Lung microvascular endothelial cell (primary cell): ENCODE measurements around the gene MYBPC2. TPM values are rescaled to one million over a fixed set of nuclear protein-coding genes. Genes with fewer than 3 reads are reported as not detected.
A peak's percentile ranks its signal among the peaks of the same experiment; 100 is the strongest.

ENCODE experiments used
- DNase-seq, 2 donors: peaks; one replicate each; pipeline versions ENCODE4 v3.0.0 to v3.0.0-alpha.2; 2010; ENCODE audit warnings: low read depth in 2 of 2
- total RNA-seq: library from RNA; depleted of rRNA; stranded (reverse); fragments of >200 nt; gene quantifications from 2 replicates; pipeline ENCODE4 v1.2.1, GENCODE V29; 2014

MYBPC2 gene
- total RNA-seq, 1 donor from 2014 or later: not detected

GRCh38 chr19:50409347-50409746 is 23.3 kb upstream of the MYBPC2 start:
- DNase-seq: no peak

DNA sequence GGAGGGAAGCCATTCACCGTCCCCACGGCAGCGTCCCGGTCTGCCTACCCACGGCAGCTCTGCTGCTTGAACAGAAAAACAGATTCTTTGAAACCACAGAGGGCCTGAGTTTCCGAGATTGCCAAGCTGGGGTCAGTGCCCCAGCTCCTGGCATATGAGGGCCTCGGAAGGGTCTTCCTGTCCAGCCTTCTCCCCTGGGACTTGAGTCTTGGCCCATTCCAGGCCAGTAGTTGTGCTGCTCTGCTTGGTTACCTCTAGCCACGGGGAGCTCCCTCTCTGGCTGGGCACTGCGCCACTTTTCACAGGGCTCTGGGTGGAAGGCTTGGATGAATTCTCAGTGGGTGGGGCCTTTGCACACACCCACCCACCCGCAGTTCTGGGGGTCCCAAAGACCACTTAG is 22.6 kb upstream of the MYBPC2 start:
- DNase-seq: no peak

DNA sequence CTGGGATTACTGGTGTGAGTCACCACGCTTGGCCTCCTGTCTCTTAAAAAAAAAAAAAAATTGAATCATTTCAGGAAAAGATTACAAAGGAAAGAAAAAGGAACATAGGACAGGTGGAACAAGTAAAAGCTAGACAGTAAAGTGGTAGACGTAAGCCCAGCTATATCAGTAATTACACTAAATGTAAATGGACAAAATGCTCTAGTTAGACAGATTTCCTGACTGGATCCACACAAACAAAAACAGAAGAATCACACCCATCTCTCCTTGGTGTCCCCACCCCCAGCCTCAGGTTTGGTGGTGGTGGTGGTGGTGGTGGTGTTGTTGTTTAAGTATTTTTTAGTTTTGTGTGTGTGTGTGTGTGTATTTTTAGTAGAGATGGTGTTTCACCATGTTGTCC is 20.3 kb upstream of the MYBPC2 start:
- DNase-seq: no peak

GRCh38 chr19:50413096-50413495 is 19.6 kb upstream of the MYBPC2 start:
- DNase-seq: no peak

DNA sequence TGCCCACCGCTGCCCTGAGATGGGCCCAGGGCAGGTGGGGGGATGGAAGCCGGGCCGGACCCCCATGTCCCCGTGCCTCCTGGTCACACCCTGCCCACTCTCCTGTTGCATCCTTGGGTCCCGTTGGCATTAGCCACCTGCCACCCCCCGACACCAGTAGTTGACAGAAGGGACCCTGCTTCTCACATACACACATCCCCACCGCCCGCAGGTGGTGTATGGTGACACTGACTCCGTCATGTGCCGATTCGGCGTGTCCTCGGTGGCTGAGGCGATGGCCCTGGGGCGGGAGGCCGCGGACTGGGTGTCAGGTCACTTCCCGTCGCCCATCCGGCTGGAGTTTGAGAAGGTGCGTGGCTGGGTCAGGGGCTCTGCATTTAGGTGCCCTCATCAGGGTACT is 19.2 kb upstream of the MYBPC2 start:
- no peak for DNase-seq

DNA sequence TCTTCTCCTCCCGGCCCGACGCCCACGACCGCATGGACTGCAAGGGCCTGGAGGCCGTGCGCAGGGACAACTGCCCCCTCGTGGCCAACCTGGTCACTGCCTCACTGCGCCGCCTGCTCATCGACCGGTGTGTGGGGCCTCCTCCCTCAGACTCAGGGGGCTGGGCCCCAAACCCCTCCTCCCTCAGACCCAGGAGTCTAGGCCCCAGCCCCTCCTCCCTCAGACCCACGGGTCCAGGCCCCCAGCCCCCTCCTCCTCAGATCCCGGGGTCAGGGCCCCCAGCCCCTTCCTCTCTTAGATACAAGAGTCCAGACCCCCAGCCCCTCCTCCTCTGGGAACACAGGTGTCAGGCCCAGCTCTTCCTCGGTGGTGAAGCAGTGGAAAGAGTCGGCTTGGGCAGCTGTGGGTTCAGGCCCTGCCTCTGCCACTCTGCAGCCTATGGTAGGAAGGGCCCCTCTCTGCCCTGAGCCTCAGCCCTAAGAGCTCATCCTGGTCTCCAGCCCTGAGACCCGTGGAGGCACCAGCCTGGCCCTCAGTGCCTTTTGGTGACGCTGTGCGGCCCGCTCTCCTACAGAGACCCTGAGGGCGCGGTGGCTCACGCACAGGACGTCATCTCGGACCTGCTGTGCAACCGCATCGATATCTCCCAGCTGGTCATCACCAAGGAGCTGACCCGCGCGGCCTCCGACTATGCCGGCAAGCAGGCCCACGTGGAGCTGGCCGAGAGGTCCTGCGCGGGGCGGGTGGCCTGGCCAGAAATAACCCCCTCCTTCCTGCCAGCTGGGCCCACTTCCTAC is 17.6 kb upstream of the MYBPC2 start:
- peak; percentile 73 to 81 for DNase-seq

GRCh38 chr19:50415661-50416033 is 17.0 kb upstream of the MYBPC2 start:
- no peak for DNase-seq

DNA sequence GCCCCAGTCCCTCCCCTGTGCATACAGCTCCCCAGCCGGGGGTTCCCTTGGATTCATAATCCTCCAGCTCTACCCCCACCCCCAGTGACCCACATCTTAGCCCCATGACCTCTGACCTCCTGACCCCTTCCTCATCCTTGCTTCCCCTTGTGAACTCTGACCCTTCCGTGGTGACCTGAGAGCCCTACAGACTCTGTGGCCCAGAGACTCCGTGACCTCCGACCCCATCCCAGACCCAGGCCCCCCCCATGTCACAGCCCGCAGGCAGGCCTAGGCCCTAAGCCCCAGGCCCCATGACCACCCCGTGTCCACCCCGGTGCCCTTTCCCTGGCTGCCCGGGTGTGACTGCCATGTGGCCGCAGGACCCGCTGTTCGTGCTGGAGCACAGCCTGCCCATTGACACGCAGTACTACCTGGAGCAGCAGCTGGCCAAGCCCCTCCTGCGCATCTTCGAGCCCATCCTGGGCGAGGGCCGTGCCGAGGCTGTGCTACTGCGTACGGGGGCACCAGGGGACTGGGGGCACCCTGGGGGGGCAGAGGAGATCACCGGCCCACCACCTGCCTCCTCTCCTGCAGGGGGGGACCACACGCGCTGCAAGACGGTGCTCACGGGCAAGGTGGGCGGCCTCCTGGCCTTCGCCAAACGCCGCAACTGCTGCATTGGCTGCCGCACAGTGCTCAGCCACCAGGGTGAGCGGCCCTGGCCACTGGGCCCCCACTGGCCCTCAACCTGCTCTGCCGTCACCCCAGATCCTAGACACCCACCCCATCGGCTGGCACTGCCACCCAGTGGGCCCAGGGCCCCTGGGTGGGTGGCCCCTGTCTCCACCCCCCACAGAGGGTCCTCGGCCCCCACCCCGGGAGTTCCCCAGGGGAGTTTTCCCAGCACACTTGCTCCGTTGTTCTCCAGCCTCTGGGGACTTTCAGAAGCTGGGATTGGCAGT is 16.4 kb upstream of the MYBPC2 start:
- DNase-seq: no peak

- no peak for DNase-seq
These were observed 15.3 kb upstream of the MYBPC2 start for GRCh38 chr19:50417111-50418081.

- DNase-seq: no peak
These were observed 14.3 kb upstream of the MYBPC2 start, which contains the start of gene SPIB for GRCh38 chr19:50418176-50419021. Gene SPIB, plus strand, starts transcription at chr19:50418938. Its CDS starts 25 bp downstream, at chr19:50418963.

GRCh38 chr19:50419022-50419579 is 13.6 kb upstream of the MYBPC2 start:
- DNase-seq: no peak

GRCh38 chr19:50419580-50420035 is 13.1 kb upstream of the MYBPC2 start:
- no peak for DNase-seq

DNA sequence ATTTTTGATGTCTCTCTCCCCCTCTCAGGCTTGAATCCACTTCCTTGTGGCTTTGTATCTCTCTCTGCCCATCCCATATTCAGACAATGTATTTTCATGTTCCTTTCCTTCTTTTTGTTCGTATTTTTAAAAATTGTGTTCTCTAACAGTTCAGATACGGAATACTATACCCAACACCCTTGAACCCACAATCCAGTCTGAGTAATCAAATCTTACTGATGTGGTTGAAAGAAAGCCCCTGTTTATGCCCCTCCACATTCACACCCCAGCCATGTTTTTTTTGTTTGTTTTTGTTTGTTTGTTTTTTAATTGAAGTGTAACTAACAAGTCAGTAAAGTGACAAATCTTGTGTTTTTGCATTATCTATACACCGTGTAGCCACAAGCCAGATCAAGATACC is 12.6 kb upstream of the MYBPC2 start:
- DNase-seq: no peak

DNA sequence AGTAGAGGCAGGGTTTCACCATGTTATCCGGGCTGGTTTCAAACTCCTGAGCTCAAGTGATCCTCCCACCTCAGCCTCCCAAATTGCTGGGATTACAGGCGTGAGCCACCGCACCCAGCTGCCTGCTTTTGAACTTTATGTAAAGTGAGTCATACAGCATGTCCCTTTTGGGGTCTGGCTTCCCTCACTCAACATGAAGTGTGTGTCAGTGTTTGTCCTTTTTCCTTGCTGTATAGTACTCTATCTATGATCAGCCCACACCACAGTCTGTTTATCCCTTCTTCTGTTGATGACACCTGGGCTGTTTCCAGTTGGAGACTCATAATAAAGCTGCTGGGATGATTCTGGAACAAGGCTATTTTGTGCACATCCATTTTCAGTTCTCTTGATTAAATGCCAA is 11.9 kb upstream of the MYBPC2 start:
- no peak for DNase-seq

GRCh38 chr19:50422397-50423278 is 10.1 kb upstream of the MYBPC2 start:
- DNase-seq: no peak

DNA sequence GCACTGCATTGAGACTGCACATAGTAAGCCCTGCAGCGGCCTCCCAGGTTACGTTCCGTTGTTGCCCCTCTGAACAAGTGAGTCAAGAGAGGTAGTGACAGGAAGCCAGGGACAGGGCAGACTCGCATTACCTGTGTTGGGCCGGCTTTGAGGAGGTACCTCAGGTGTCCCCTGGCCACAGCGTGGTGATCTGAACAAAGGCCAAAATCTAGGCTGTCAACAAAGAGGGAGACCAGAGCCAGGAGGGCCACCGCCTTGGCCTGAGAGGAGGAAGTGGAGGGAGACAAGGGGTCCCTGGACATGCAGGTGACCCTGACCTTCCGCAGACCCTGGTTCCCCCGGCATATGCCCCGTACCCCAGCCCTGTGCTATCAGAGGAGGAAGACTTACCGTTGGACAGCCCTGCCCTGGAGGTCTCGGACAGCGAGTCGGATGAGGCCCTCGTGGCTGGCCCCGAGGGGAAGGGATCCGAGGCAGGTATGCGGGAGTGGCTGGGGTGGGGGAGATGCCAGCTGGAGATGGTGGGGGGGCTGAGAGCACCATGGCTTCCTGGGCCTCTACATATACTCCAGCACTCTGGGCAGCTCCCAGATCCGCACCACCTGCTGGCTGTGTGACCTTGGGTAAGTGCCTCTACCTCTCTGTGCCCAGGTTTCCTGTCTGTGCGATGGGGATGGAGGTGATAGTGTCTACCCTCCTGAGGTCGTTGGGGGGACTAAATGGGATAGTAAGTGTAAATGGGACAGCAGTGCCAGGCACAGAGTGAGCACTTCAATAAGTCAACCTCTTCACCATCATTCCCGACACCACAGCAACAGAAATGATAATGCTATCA is 9.2 kb upstream of the MYBPC2 start:
- DNase-seq: no peak

DNA sequence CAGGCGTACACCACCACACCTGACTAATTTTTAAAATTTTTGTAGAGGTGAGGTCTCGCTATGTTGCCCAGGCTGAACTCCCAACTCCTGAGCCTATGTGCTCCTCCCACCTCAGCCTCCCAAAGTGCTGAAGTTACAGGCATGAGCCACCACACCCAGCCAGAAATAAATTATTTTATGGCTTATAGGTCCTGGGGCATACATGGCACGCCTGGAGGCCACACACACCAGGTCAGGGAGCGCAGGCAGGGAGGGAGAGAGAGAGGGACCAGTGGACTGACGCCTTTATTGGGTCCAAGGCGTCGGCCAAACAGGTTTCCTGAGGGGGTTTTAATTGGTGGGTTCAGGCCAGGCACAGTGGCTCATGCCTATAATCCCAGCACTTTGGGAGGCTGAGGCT is 7.1 kb upstream of the MYBPC2 start:
- DNase-seq: no peak

GRCh38 chr19:50427318-50427925 is 5.3 kb upstream of the MYBPC2 start:
- no peak for DNase-seq
